Upper lobe of right lung (tissue), 1 donor: Measurements from ENCODE around the gene QSOX2. TPM values are rescaled to one million over a fixed set of nuclear protein-coding genes. Genes with fewer than 3 reads are reported as not detected.
A peak's percentile ranks its signal among the peaks of the same experiment; 100 is the strongest.

Source experiments
- ATAC-seq: fragments of 200-7000 bp; cut with Tn5 transposase; one replicate; pipeline ENCODE4 v1.9.1; 2020; ENCODE audit warnings: mild to moderate bottlenecking, moderate library complexity
- DNase-seq: peaks from one replicate; pipeline ENCODE4 v3.0.0-alpha.2; 2020
- H3K27ac ChIP-seq: fragments of 200-600 bp; one replicate; pipeline ENCODE4 v1.8.0; 2022
- H3K27me3 ChIP-seq: fragments of 200-600 bp; one replicate; pipeline ENCODE4 v1.8.0; 2022; ENCODE audit warnings: mild to moderate bottlenecking
- H3K36me3 ChIP-seq: fragments of 200-600 bp; one replicate; pipeline ENCODE4 v1.8.0; 2022
- H3K4me1 ChIP-seq: fragments of 200-600 bp; one replicate; pipeline ENCODE4 v1.8.0; 2022
- H3K4me3 ChIP-seq: fragments of 200-600 bp; one replicate; pipeline ENCODE4 v1.8.0; 2022; ENCODE audit warnings: mild to moderate bottlenecking
- H3K9me3 ChIP-seq: fragments of 200-600 bp; one replicate; pipeline ENCODE4 v1.8.0; 2022
- intact Hi-C: fragments of 100-400 bp; cut with DNase I; formaldehyde crosslinking; loops from one replicate; pipeline ENCODE4 v1.11.0; 2022
- total RNA-seq: library from RNA; stranded (reverse); fragmentation: NEBNext Ultra II Directional; extraction: Animal tissue kit (Norgen Biotek cat#: 25700); gene quantifications from one replicate; pipeline ENCODE4 v1.2.1, GENCODE V29; 2021
- TF ChIP-seq, protein P1 (sequence below): fragments of 200-600 bp; IDR thresholded peaks from one replicate; pipeline ENCODE4 v1.8.0; 2022; ENCODE audit warnings: antibody characterized with exemption
- donor health status: DM: no; HTN: yes; CAD: no; lungs with severe emphysema.

Gene QSOX2
- total RNA-seq, 1 donor from 2014 or later, result 13.1 TPM

DNA sequence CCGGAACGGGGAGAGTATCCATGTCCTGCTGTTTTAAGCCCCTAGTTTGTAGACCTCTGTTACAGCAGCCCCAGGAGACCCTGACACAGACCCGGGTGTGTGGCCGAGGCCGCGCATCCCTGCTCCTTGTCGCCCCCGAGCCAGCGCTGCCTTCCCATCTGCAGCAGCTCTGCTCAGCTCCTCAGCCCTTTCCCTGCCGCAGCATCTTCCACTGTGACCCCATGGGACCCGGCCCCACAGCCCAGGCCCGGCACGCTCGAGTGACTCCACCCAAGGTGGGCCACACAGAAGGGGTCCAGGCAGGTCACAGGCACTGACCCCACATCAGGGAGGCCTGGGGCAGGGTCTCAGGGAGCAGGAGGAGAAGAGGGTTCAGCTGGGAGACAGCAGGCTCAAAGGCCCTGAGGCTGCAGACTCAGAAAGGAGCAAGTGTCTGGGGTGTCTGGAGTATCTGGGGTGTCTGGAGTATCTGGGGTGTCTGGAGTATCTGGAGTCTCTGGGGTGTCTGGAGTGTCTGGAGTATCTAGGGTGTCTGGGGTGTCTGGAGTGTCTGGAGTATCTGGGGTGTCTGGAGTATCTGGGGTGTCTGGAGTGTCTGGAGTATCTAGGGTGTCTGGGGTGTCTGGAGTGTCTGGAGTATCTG, 71.8 kb downstream of the QSOX2 start:
- Histone ChIP-seq H3K27me3 (peaks cover 34% of the 10 kb centered on the region), H3K36me3 (no peaks in the 10 kb centered on the region), H3K4me3 (no peak overlapping the region), H3K27ac (no peak overlapping the region), H3K4me1 (no peaks in the 10 kb centered on the region), H3K9me3 (no peaks in the 10 kb centered on the region)
- TF ChIP-seq, protein P1, sequence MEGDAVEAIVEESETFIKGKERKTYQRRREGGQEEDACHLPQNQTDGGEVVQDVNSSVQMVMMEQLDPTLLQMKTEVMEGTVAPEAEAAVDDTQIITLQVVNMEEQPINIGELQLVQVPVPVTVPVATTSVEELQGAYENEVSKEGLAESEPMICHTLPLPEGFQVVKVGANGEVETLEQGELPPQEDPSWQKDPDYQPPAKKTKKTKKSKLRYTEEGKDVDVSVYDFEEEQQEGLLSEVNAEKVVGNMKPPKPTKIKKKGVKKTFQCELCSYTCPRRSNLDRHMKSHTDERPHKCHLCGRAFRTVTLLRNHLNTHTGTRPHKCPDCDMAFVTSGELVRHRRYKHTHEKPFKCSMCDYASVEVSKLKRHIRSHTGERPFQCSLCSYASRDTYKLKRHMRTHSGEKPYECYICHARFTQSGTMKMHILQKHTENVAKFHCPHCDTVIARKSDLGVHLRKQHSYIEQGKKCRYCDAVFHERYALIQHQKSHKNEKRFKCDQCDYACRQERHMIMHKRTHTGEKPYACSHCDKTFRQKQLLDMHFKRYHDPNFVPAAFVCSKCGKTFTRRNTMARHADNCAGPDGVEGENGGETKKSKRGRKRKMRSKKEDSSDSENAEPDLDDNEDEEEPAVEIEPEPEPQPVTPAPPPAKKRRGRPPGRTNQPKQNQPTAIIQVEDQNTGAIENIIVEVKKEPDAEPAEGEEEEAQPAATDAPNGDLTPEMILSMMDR, result no peak
- intact Hi-C loops, result loop anchor here (10.0 kb wide), 1 partner anchor 111 kb away; no protein-coding TSS in a partner anchor
- no peak for ATAC-seq
- no peak for DNase-seq

DNA sequence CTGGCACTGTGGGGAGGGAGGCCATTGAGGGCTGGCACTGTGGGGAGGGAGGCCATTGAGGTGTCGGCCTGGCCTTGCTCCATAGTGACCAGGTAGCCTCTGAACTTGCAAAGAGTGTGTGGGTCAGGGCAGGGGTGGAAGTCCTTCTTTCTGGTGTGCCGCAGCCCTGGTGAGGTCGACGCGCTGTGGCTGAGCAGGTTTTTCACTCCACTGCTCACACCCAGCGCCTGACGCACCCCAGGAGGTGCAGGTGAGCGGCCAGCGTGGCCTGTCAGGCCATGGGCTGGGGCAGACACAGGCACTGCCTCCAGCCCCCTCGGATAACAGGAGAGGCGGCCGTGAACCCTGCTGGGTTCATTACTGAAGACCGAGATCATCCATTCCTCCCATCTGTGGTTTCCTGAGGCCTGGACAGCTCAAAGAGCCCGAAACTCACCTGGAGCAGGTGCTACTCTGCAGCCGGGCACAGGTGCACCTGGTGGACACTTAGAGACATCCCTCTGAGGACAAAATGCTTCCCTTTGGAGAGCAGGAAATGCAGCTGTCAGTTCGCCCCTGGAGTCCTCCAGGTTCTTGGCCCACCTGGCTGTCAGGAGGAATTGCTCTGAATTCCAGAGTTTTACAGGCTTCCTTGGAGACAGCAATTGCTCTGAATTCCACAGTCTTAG, 73.1 kb downstream of the QSOX2 start:
- H3K4me1 ChIP-seq, result no peaks in the 10 kb centered on the region
- H3K4me3 ChIP-seq, result no peak overlapping the region
- H3K9me3 ChIP-seq, result no peaks in the 10 kb centered on the region
- ATAC-seq (no peak), DNase-seq (no peak)
- intact Hi-C loops, result loop anchor here (10.0 kb wide), 1 partner anchor 112 kb away; no protein-coding TSS in a partner anchor
- H3K27ac ChIP-seq, result no peak overlapping the region
- H3K36me3 ChIP-seq, result no peaks in the 10 kb centered on the region
- TF ChIP-seq, protein P1, result no peak
- peaks cover 40% of the 10 kb centered on the region for H3K27me3 ChIP-seq

DNA sequence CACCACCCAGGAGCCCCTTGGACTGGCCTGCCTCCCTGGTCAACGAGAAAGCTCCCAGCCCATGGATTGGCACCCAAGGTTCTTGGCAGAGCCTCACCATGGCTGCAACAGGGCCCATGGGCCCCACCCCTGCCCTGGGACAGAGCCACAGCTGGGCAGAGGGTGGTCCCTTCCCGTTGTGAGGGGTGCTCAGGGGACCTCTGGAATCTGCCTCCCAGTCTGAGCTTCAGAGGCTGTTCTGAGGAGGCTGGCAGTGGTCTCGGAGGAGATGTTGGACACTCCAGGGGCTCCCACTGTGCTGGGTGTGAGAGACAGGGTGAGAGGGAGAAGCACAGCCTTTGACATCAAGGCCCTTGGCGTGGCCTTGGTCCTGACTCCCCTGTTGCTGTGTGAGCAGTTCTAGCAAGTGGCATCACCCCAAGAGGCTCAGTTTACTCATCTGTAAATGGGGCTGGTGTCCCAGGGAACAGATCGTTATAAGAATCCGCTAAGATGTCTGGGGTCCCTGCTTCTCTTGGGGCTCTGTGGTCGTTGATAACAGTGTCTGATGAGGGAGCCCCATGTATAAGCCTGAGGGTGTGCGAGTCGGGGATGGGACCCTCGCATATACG, 73.7 kb downstream of the QSOX2 start:
- ATAC-seq (no peak), DNase-seq (no peak)
- H3K4me3 ChIP-seq, result no peak overlapping the region
- no peaks in the 10 kb centered on the region for H3K36me3 ChIP-seq
- H3K27ac ChIP-seq, result no peak overlapping the region
- intact Hi-C loops, result loop anchor here (10.0 kb wide), 1 partner anchor 113 kb away; no protein-coding TSS in a partner anchor
- TF ChIP-seq, protein P1, result no peak
- no peaks in the 10 kb centered on the region for H3K9me3 ChIP-seq
- H3K4me1 ChIP-seq, result no peaks in the 10 kb centered on the region
- peaks cover 40% of the 10 kb centered on the region for H3K27me3 ChIP-seq

DNA sequence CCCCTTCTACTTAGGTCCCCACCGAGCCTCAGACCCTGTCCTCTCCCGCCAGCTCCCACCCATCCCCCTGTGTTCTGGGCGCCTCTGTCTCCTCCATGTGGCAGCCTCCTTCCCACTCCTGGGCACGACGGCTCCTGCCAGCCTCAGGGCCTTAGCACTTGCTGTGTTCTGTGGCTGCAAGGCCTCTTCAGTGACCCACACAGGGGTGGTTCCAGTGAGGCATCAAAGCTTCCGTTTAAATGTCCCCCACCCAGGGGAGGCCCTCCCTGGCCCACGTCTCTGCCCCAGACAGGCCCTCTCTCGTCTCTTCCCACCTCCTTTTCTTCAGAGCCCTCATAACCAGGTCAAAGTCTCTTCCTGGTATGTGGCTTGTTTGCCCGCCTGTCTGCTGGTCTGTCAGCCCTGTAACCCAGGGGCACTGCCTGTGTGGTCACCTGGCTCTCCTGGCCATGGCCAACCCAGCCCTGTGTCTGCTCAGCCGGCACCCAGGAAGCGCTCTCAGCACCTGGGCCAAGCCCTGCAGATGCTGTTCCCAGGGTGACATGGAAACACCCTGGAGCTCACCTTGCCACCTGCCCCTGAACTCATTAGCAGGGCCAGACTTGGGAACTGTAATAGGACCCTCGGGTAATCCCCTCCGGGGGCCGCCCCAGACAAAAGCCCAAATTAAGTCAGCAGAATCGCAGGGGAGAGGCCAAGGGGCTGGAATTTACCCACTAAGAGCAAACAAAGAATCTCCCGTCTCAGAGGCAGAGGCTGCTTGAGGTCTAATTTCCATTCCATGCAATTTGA, 74.4 kb downstream of the QSOX2 start:
- TF ChIP-seq, protein P1, result no peak
- Histone ChIP-seq H3K9me3 (no peaks in the 10 kb centered on the region), H3K4me1 (no peaks in the 10 kb centered on the region), H3K27me3 (peaks cover 40% of the 10 kb centered on the region), H3K27ac (no peak overlapping the region), H3K36me3 (no peaks in the 10 kb centered on the region), H3K4me3 (no peak overlapping the region)
- peak; percentile 4 for ATAC-seq
- intact Hi-C loops, result loop anchor here (10.0 kb wide), 1 partner anchor 114 kb away; no protein-coding TSS in a partner anchor
- no peak for DNase-seq
